ENCODE measurements around the gene SLC6A3. TPM values are rescaled to one million over a fixed set of nuclear protein-coding genes. Genes with fewer than 3 reads are reported as not detected.

The SLC6A3 gene
- total and polyA plus RNA-seq, 3 experiments from 2014 or later, result not detected

- Histone ChIP-seq H3K27ac (ENCODE audit: low read depth, low read length) (no peak overlapping the region), H3K27me3 (ENCODE audit: insufficient read depth, low read length, poor library complexity, severe bottlenecking) (peaks cover 19% of the 10 kb centered on the region), H3K9me3 (ENCODE audit: low read length) (no peaks in the 10 kb centered on the region), H3K4me1 (ENCODE audit: insufficient read depth, low read length) (no peaks in the 10 kb centered on the region), H3K4me3 (ENCODE audit: low read length) (no peak overlapping the region), H3K36me3 (ENCODE audit: insufficient read depth, low read length) (no peaks in the 10 kb centered on the region)
- Mint-ChIP-seq H3K4me3 (no peak overlapping the region), H3K36me3 (no peaks in the 10 kb centered on the region), H3K27me3 (peaks cover 18 to 36% of the 10 kb centered on the region in 2 donors), H3K9me3 (no peaks in the 10 kb centered on the region), H3K27ac (no peak overlapping the region), H3K4me1 (no peaks in the 10 kb centered on the region)
- no peak for DNase-seq
- CTCF ChIA-PET, result no interaction called here
- POLR2A ChIA-PET, result no interaction called here
Measured at GRCh38 chr5:1358726-1359025, 86.6 kb downstream of the SLC6A3 start.

DNA sequence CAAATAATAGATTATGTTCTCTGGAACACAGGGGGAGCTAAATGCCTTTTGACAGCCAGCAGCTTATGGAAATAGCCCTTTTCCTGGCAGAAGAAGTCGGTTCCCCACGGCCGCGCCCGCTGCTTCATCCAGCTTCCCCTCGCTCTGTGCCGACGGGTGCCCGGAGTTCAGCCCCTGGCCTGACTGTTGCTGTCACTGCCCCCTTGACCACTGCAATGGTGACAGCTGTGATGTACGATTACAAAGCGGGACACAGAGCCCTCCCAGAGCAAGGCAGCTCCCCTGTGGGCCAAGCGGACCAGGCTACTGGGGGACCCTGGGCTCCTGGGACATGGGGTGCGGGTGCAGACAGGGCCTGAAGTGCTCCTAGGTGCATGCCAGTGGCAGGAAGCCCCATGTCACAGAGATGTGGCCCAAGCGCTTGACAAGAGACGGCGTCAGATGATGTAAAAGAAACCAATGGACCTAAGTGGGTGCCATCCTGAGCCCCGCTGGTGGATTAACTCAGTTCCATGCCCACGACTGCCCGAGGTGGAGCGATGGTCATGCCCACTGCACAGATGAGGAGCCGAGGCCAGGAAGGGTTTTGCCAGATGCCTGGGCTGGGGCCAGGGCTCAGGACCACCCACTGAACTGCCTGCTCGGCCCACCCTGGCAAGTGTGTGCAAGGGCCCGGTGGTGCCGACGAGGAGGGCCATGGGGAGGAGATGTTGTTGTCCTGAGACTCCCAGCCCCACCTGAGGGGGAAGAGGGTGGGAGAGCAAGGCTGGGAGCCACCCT is 87.1 kb downstream of the SLC6A3 start:
- ChIA-PET POLR2A (no interaction called here), CTCF (no interaction called here)
- no peaks in the 10 kb centered on the region for H3K4me1 ChIP-seq (ENCODE audit: insufficient read depth, low read length)
- no peak for DNase-seq
- H3K36me3 Mint-ChIP-seq, result no peaks in the 10 kb centered on the region
- no peaks in the 10 kb centered on the region for H3K9me3 Mint-ChIP-seq
- H3K36me3 ChIP-seq (ENCODE audit: insufficient read depth, low read length), result no peaks in the 10 kb centered on the region
- peaks cover 16% of the 10 kb centered on the region for H3K27me3 ChIP-seq (ENCODE audit: insufficient read depth, low read length, poor library complexity, severe bottlenecking)
- H3K9me3 ChIP-seq (ENCODE audit: low read length), result no peaks in the 10 kb centered on the region
- H3K27ac ChIP-seq (ENCODE audit: low read depth, low read length), result no peak overlapping the region
- no peak overlapping the region for H3K4me3 Mint-ChIP-seq
- no peak overlapping the region for H3K27ac Mint-ChIP-seq
- H3K4me1 Mint-ChIP-seq, result no peaks in the 10 kb centered on the region
- H3K4me3 ChIP-seq (ENCODE audit: low read length), result no peak overlapping the region
- peaks cover 18 to 32% of the 10 kb centered on the region in 2 donors for H3K27me3 Mint-ChIP-seq

GRCh38 chr5:1356873-1357787 is 88.1 kb downstream of the SLC6A3 start:
- Mint-ChIP-seq H3K27ac (no peak overlapping the region), H3K27me3 (peaks cover 16 to 27% of the 10 kb centered on the region in 2 donors), H3K4me1 (no peaks in the 10 kb centered on the region), H3K4me3 (no peak overlapping the region), H3K36me3 (no peaks in the 10 kb centered on the region), H3K9me3 (no peaks in the 10 kb centered on the region)
- H3K9me3 ChIP-seq (ENCODE audit: low read length), result no peaks in the 10 kb centered on the region
- H3K27me3 ChIP-seq (ENCODE audit: insufficient read depth, low read length, poor library complexity, severe bottlenecking), result peaks cover 13% of the 10 kb centered on the region
- H3K4me1 ChIP-seq (ENCODE audit: insufficient read depth, low read length), result no peaks in the 10 kb centered on the region
- no peaks in the 10 kb centered on the region for H3K36me3 ChIP-seq (ENCODE audit: insufficient read depth, low read length)
- ChIA-PET POLR2A (no interaction called here), CTCF (no interaction called here)
- no peak overlapping the region for H3K4me3 ChIP-seq (ENCODE audit: low read length)
- no peak overlapping the region for H3K27ac ChIP-seq (ENCODE audit: low read depth, low read length)
- no peak for DNase-seq

GRCh38 chr5:1354576-1354975 is 90.7 kb downstream of the SLC6A3 start:
- Histone ChIP-seq H3K27ac (ENCODE audit: low read depth, low read length) (no peak overlapping the region), H3K36me3 (ENCODE audit: insufficient read depth, low read length) (no peaks in the 10 kb centered on the region), H3K9me3 (ENCODE audit: low read length) (no peaks in the 10 kb centered on the region), H3K27me3 (ENCODE audit: insufficient read depth, low read length, poor library complexity, severe bottlenecking) (peaks cover 4% of the 10 kb centered on the region), H3K4me3 (ENCODE audit: low read length) (no peak overlapping the region), H3K4me1 (ENCODE audit: insufficient read depth, low read length) (no peaks in the 10 kb centered on the region)
- POLR2A ChIA-PET, result no interaction called here
- no peaks in the 10 kb centered on the region for H3K4me1 Mint-ChIP-seq
- H3K27ac Mint-ChIP-seq, result no peak overlapping the region
- H3K27me3 Mint-ChIP-seq, result peaks cover 6 to 10% of the 10 kb centered on the region in 2 donors
- no peaks in the 10 kb centered on the region for H3K9me3 Mint-ChIP-seq
- no peaks in the 10 kb centered on the region for H3K36me3 Mint-ChIP-seq
- H3K4me3 Mint-ChIP-seq, result no peak overlapping the region
- no peak for DNase-seq
- CTCF ChIA-PET, result interaction anchor here (1.3 kb wide), 1 partner anchor 25 kb away, joined by 4 read pairs; no protein-coding TSS in a partner anchor

GRCh38 chr5:1352231-1353219 is 92.7 kb downstream of the SLC6A3 start:
- ChIA-PET POLR2A (interaction anchor here (0.5 kb wide), 1 partner anchor 21 kb away, joined by 4 read pairs; no protein-coding TSS in a partner anchor), CTCF (interaction anchor here (1.9 kb wide), 1 partner anchor 28 kb away, joined by 7 read pairs; no protein-coding TSS in a partner anchor)
- H3K27me3 ChIP-seq (ENCODE audit: insufficient read depth, low read length, poor library complexity, severe bottlenecking), result peaks cover 4% of the 10 kb centered on the region
- no peaks in the 10 kb centered on the region for H3K36me3 ChIP-seq (ENCODE audit: insufficient read depth, low read length)
- H3K27me3 Mint-ChIP-seq, result peaks cover 3 to 4% of the 10 kb centered on the region in 2 donors
- H3K4me1 ChIP-seq (ENCODE audit: insufficient read depth, low read length), result no peaks in the 10 kb centered on the region
- H3K27ac ChIP-seq (ENCODE audit: low read depth, low read length), result no peak overlapping the region
- peak in 1 of 5 donors; percentile 21 for DNase-seq
- no peaks in the 10 kb centered on the region for H3K9me3 Mint-ChIP-seq
- H3K9me3 ChIP-seq (ENCODE audit: low read length), result no peaks in the 10 kb centered on the region
- no peaks in the 10 kb centered on the region for H3K36me3 Mint-ChIP-seq
- H3K4me3 Mint-ChIP-seq, result no peak overlapping the region
- no peak overlapping the region for H3K4me3 ChIP-seq (ENCODE audit: low read length)
- peak overlapping the region in 1 of 8 donors; percentile 32 for H3K27ac Mint-ChIP-seq
- no peaks in the 10 kb centered on the region for H3K4me1 Mint-ChIP-seq

DNA sequence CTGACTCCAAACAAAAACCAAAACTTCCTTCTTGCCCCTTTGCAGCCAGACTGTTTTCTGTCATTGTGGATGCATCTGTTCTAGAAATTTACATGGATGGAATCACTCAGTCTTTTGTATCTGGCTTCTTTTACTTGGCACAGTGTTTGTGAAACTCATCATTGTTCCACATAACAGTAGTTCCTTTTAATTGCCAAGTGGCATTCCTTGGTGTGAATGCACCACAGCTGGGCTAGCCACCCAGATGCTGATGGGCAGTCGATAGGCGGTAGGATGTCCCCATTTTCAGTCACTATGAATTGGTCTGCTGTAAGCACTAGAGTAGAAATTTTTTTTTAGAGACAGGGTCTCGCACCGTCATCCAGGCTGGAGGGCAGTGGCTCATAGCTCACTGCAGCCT is 94.1 kb downstream of the SLC6A3 start:
- Histone ChIP-seq H3K27ac (ENCODE audit: low read depth, low read length) (no peak overlapping the region), H3K36me3 (ENCODE audit: insufficient read depth, low read length) (no peaks in the 10 kb centered on the region), H3K4me1 (ENCODE audit: insufficient read depth, low read length) (no peaks in the 10 kb centered on the region), H3K27me3 (ENCODE audit: insufficient read depth, low read length, poor library complexity, severe bottlenecking) (no peaks in the 10 kb centered on the region), H3K9me3 (ENCODE audit: low read length) (no peaks in the 10 kb centered on the region), H3K4me3 (ENCODE audit: low read length) (no peak overlapping the region)
- peaks cover 2 to 3% of the 10 kb centered on the region in 2 donors for H3K27me3 Mint-ChIP-seq
- peaks cover 2 to 4% (median 2%) of the 10 kb centered on the region in 3 donors for H3K4me1 Mint-ChIP-seq
- H3K9me3 Mint-ChIP-seq, result no peaks in the 10 kb centered on the region
- H3K4me3 Mint-ChIP-seq, result peak overlapping the region in 1 of 7 donors; percentile 29
- POLR2A ChIA-PET, result no interaction called here
- no peak overlapping the region for H3K27ac Mint-ChIP-seq
- CTCF ChIA-PET, result interaction anchor here (1.9 kb wide), 1 partner anchor 29 kb away, joined by 7 read pairs; no protein-coding TSS in a partner anchor
- DNase-seq, result no peak
- no peaks in the 10 kb centered on the region for H3K36me3 Mint-ChIP-seq

DNA sequence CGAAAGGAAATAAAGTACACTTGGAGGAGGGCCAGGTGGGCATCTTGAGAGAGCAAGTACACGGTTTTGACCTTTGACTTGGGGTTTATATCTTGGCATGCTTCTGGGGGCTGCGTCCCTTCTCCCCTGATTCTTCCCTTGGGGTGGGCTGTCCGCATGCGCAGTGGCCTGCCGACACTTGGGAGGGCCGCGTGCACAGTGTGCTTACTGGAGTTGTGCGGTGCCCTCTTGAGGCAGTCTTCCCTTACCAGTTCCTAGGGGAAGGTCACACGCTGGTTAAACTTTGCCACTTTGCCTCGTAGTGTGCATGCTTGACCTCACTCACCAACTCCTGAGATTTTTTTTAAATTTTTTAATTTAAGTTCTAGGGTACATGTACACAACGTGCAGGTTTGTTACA is 96.0 kb downstream of the SLC6A3 start:
- H3K36me3 Mint-ChIP-seq, result peaks cover 0 to under 1% (median 0%) of the 10 kb centered on the region in 3 donors
- DNase-seq, result no peak
- Histone ChIP-seq H3K4me1 (ENCODE audit: insufficient read depth, low read length) (peaks cover 7% of the 10 kb centered on the region), H3K27ac (ENCODE audit: low read depth, low read length) (no peak overlapping the region), H3K4me3 (ENCODE audit: low read length) (no peak overlapping the region), H3K27me3 (ENCODE audit: insufficient read depth, low read length, poor library complexity, severe bottlenecking) (no peaks in the 10 kb centered on the region), H3K9me3 (ENCODE audit: low read length) (no peaks in the 10 kb centered on the region), H3K36me3 (ENCODE audit: insufficient read depth, low read length) (no peaks in the 10 kb centered on the region)
- POLR2A ChIA-PET, result no interaction called here
- peaks cover 2 to 3% of the 10 kb centered on the region in 2 donors for H3K27me3 Mint-ChIP-seq
- CTCF ChIA-PET, result no interaction called here
- H3K9me3 Mint-ChIP-seq, result no peaks in the 10 kb centered on the region
- peaks cover 8 to 10% (median 9%) of the 10 kb centered on the region in 3 donors for H3K4me1 Mint-ChIP-seq
- no peak overlapping the region for H3K27ac Mint-ChIP-seq
- H3K4me3 Mint-ChIP-seq, result no peak overlapping the region

Measured in CD8-positive, alpha-beta memory T cell (primary cell).